ENCODE data around the gene SORCS2.
A peak's percentile ranks its signal among the peaks of the same experiment; 100 is the strongest.

The SORCS2 gene

GRCh38 chr4:7342223-7343080 is 150.1 kb downstream of the SORCS2 start:
- no peak for DNase-seq

- DNase-seq: no peak
Measured at GRCh38 chr4:7343081-7343655, 150.8 kb downstream of the SORCS2 start.

- DNase-seq: no peak
Measured at GRCh38 chr4:7343950-7344349, 151.6 kb downstream of the SORCS2 start.

GRCh38 chr4:7344636-7345155 is 152.4 kb downstream of the SORCS2 start:
- no peak for DNase-seq

GRCh38 chr4:7347981-7348380 is 155.6 kb downstream of the SORCS2 start:
- no peak for DNase-seq

GRCh38 chr4:7348946-7349900 is 156.9 kb downstream of the SORCS2 start:
- no peak for DNase-seq

GRCh38 chr4:7350396-7350795 is 158.1 kb downstream of the SORCS2 start:
- DNase-seq: no peak

GRCh38 chr4:7351014-7351413 is 158.7 kb downstream of the SORCS2 start:
- peak; percentile 67 for DNase-seq

- DNase-seq: peak; percentile 23
Measured at GRCh38 chr4:7352486-7352885, 160.1 kb downstream of the SORCS2 start.

- DNase-seq: no peak
Measured at GRCh38 chr4:7353046-7353790, 160.9 kb downstream of the SORCS2 start.

GRCh38 chr4:7353846-7354610 is 161.7 kb downstream of the SORCS2 start:
- no peak for DNase-seq

- no peak for DNase-seq
Measured at GRCh38 chr4:7354927-7355326, 162.6 kb downstream of the SORCS2 start.

GRCh38 chr4:7355795-7356194 is 163.5 kb downstream of the SORCS2 start:
- no peak for DNase-seq

- no peak for DNase-seq
Measured at GRCh38 chr4:7356667-7357310, 164.5 kb downstream of the SORCS2 start.

- no peak for DNase-seq
Measured at GRCh38 chr4:7357323-7357722, 165.0 kb downstream of the SORCS2 start.

- peak; percentile 88 for DNase-seq
Measured at GRCh38 chr4:7358100-7358735, 165.9 kb downstream of the SORCS2 start.

- DNase-seq: no peak
Measured at GRCh38 chr4:7359400-7360062, 167.2 kb downstream of the SORCS2 start.

GRCh38 chr4:7360806-7361205 is 168.5 kb downstream of the SORCS2 start:
- no peak for DNase-seq

- no peak for DNase-seq
Measured at GRCh38 chr4:7361280-7361895, 169.1 kb downstream of the SORCS2 start.

Measured in NCI-H1694 treated with DMSO at 0.1 percent for 48 hours (cell line).